Liver (tissue), 9 donors: ENCODE results near the gene DLX4. TPM values are rescaled to one million over a fixed set of nuclear protein-coding genes. Genes with fewer than 3 reads are reported as not detected.

ENCODE experiments used
- DNase-seq: peaks from one replicate; pipeline ENCODE4 v3.0.0-alpha.2; 2017; ENCODE audit warnings: low spot score
- H3K27ac ChIP-seq, 2 donors: one replicate each; pipeline ENCODE4 v1.7.0; 2013; ENCODE audit warnings: inconsistent platforms in 2 of 2, low read length in 2 of 2, control low read depth in 1 of 2, low read depth in 1 of 2, mild to moderate bottlenecking in 1 of 2
- H3K27me3 ChIP-seq, 4 donors: one replicate each; pipeline versions ENCODE4 v1.6.1 to v1.7.0; 2013; ENCODE audit warnings: low read length in 3 of 4, inconsistent platforms in 1 of 4, mild to moderate bottlenecking in 1 of 4, moderate library complexity in 1 of 4; ENCODE audit not compliant: control insufficient read depth in 4 of 4, insufficient read depth in 4 of 4
- H3K36me3 ChIP-seq, 4 donors: one replicate each; pipeline versions ENCODE4 v1.6.1 to v1.7.0; 2013; ENCODE audit warnings: low read length in 3 of 4, mild to moderate bottlenecking in 3 of 4, low read depth in 1 of 4, moderate library complexity in 1 of 4; ENCODE audit not compliant: control insufficient read depth in 4 of 4, insufficient read depth in 3 of 4
- H3K4me1 ChIP-seq, 4 donors: one replicate each; pipeline versions ENCODE4 v1.6.1 to v1.7.0; 2013; ENCODE audit warnings: low read length in 3 of 4, mild to moderate bottlenecking in 3 of 4, moderate library complexity in 1 of 4; ENCODE audit not compliant: control insufficient read depth in 4 of 4, insufficient read depth in 4 of 4
- H3K4me3 ChIP-seq, 3 donors: one replicate each; pipeline versions ENCODE4 v1.6.1 to v1.7.0; 2013; ENCODE audit warnings: low read length in 3 of 3, control low read depth in 1 of 3, low read depth in 1 of 3, mild to moderate bottlenecking in 1 of 3
- H3K9ac ChIP-seq, 2 donors: one replicate each; pipeline ENCODE4 v1.7.0; 2013; ENCODE audit warnings: low read length in 2 of 2, mild to moderate bottlenecking in 2 of 2, moderate library complexity in 2 of 2, control low read depth in 1 of 2, low read depth in 1 of 2
- H3K9me3 ChIP-seq, 4 donors: one replicate each; pipeline versions ENCODE4 v1.6.1 to v1.7.0; 2013; ENCODE audit warnings: low read length in 3 of 4; ENCODE audit not compliant: control insufficient read depth in 4 of 4
- ATF3 ChIP-seq: IDR thresholded peaks from 2 replicates; pipeline ENCODE4 v1.6.1; 2016; ENCODE audit warnings: antibody characterized with exemption
- CTCF ChIP-seq: fragments of 150-350 bp; IDR thresholded peaks from 2 replicates; pipeline ENCODE4 v1.5.1; 2017; ENCODE audit warnings: improper control_type of control experiment, low read depth, low read length; ENCODE audit not compliant: missing input control
- EGR1 ChIP-seq, 2 donors: IDR thresholded peaks; 2 replicates each; pipeline ENCODE4 v1.6.1; 2016 to 2018; ENCODE audit warnings: antibody characterized with exemption in 2 of 2, low read depth in 2 of 2
- FOXA1 ChIP-seq: IDR thresholded peaks from 2 replicates; pipeline ENCODE4 v1.6.1; 2016; ENCODE audit warnings: antibody characterized with exemption
- FOXA2 ChIP-seq: IDR thresholded peaks from 2 replicates; pipeline ENCODE4 v1.6.1; 2016; ENCODE audit warnings: antibody characterized with exemption
- GABPA ChIP-seq, 2 donors: IDR thresholded peaks in 1 of 2; conservative IDR thresholded peaks in 1 of 2; 2 replicates each; pipeline ENCODE4 v1.6.1; 2016; ENCODE audit warnings: antibody characterized with exemption in 2 of 2, mild to moderate bottlenecking in 1 of 2, moderate library complexity in 1 of 2
- HNF4A ChIP-seq, 2 donors: conservative IDR thresholded peaks; 2 replicates each; pipeline ENCODE4 v1.6.1; 2016; ENCODE audit warnings: antibody characterized with exemption in 2 of 2, mild to moderate bottlenecking in 2 of 2
- HNF4G ChIP-seq: IDR thresholded peaks from 2 replicates; pipeline ENCODE4 v1.6.1; 2016; ENCODE audit warnings: antibody characterized with exemption
- JUND ChIP-seq, 2 donors: IDR thresholded peaks; 2 replicates each; pipeline ENCODE4 v1.6.1; 2016; ENCODE audit warnings: antibody characterized with exemption in 2 of 2
- MAX ChIP-seq: IDR thresholded peaks from 2 replicates; pipeline ENCODE4 v1.6.1; 2016; ENCODE audit warnings: antibody characterized with exemption
- NR2F2 ChIP-seq: IDR thresholded peaks from 2 replicates; pipeline ENCODE4 v1.6.1; 2016; ENCODE audit warnings: antibody characterized with exemption
- RAD21 ChIP-seq, 2 donors: IDR thresholded peaks; 2 replicates each; pipeline ENCODE4 v1.6.1; 2016; ENCODE audit warnings: antibody characterized with exemption in 2 of 2, mild to moderate bottlenecking in 2 of 2
- REST ChIP-seq: IDR thresholded peaks from 2 replicates; pipeline ENCODE4 v1.6.1; 2016; ENCODE audit warnings: antibody characterized with exemption, mild to moderate bottlenecking
- RXRA ChIP-seq, 2 donors: IDR thresholded peaks; 2 replicates each; pipeline ENCODE4 v1.6.1; 2017 to 2018; ENCODE audit warnings: antibody characterized with exemption in 2 of 2, mild to moderate bottlenecking in 1 of 2
- SP1 ChIP-seq: IDR thresholded peaks from 2 replicates; pipeline ENCODE4 v1.6.1; 2018; ENCODE audit warnings: antibody characterized with exemption, mild to moderate bottlenecking
- TAF1 ChIP-seq: conservative IDR thresholded peaks from 2 replicates; pipeline ENCODE4 v1.6.1; 2016; ENCODE audit warnings: antibody characterized with exemption, mild to moderate bottlenecking
- YY1 ChIP-seq: IDR thresholded peaks from 2 replicates; pipeline ENCODE4 v1.6.1; 2016; ENCODE audit warnings: antibody characterized with exemption, mild to moderate bottlenecking
- ZBTB33 ChIP-seq: IDR thresholded peaks from 2 replicates; pipeline ENCODE4 v1.6.1; 2016; ENCODE audit warnings: antibody characterized with exemption
- WGBS: extraction: QIAGEN DNeasy Blood & Tissue Kit; methylation state at CpG from one replicate; pipeline ENCODE4 v1.1.7; 2013; 5-methylcytosine and 5-hydroxymethylcytosine counted together
- polyA plus RNA-seq, 2 donors: library from polyadenylated mRNA; stranded (reverse) in 1 of 2; unstranded in 1 of 2; fragments of 200-250 nt in 1 of 2; fragments of >200 nt in 1 of 2; fragmentation: Nextera tagmentation in 1 of 2; extraction: Ambion mirVana in 1 of 2; gene quantifications; one replicate each; pipeline versions ENCODE4 v1.2.1 to v1.2.3, GENCODE V29; 2013 to 2015
- total RNA-seq, 2 donors: library from RNA; depleted of rRNA; stranded (reverse); fragments of >200 nt; gene quantifications; one replicate each; pipeline ENCODE4 v1.2.3, GENCODE V29; 2014
- donor health status: healthy.
- donor health status: healthy.
- donor health status: healthy.
- donor health status: healthy.
- donor health status: healthy.

Gene DLX4
- total and polyA plus RNA-seq, 4 donors: not detected

- 45% methylated on average over 7 of the region's 7 CpGs for whole genome bisulfite sequencing
- Histone ChIP-seq H3K36me3 (no peaks in the 10 kb centered on the region), H3K9me3 (no peaks in the 10 kb centered on the region), H3K9ac (no peak overlapping the region), H3K27me3 (peaks cover 0 to 6% (median 3%) of the 10 kb centered on the region in 4 donors), H3K4me3 (no peak overlapping the region), H3K4me1 (no peaks in the 10 kb centered on the region), H3K27ac (no peak overlapping the region)
- no peak for DNase-seq
- no peak for TF ChIP-seq MAX
- TF ChIP-seq HNF4G: no peak
- TF ChIP-seq HNF4A (conservative IDR thresholded peaks at IDR 0.05): no peak
- TF ChIP-seq RAD21 (IDR thresholded peaks at IDR 0.05): no peak
- no peak for TF ChIP-seq TAF1
- no peak for TF ChIP-seq FOXA2
- TF ChIP-seq CTCF: no peak
- no peak for TF ChIP-seq GABPA (IDR thresholded peaks at IDR 0.05 in 1 of 2, conservative IDR thresholded peaks at IDR 0.05 in 1 of 2)
- TF ChIP-seq REST: no peak
- no peak for TF ChIP-seq ATF3
- no peak for TF ChIP-seq YY1
- no peak for TF ChIP-seq ZBTB33
- TF ChIP-seq JUND (IDR thresholded peaks at IDR 0.05): no peak
- no peak for TF ChIP-seq SP1
- TF ChIP-seq FOXA1: no peak
- no peak for TF ChIP-seq NR2F2
- no peak for TF ChIP-seq RXRA (IDR thresholded peaks at IDR 0.05)
- TF ChIP-seq EGR1 (IDR thresholded peaks at IDR 0.05; ENCODE audit: low read depth in 2 of 2): no peak
These were observed 29.7 kb upstream of the DLX4 start for GRCh38 chr17:49939318-49939717.
